ENCODE measurements around the gene SORCS2. TPM values are rescaled to one million over a fixed set of nuclear protein-coding genes. Genes with fewer than 3 reads are reported as not detected.

The SORCS2 gene
- total RNA-seq, 4 donors from 2014 or later, result 0.26 to 17.1 (median 2.9) TPM

DNA sequence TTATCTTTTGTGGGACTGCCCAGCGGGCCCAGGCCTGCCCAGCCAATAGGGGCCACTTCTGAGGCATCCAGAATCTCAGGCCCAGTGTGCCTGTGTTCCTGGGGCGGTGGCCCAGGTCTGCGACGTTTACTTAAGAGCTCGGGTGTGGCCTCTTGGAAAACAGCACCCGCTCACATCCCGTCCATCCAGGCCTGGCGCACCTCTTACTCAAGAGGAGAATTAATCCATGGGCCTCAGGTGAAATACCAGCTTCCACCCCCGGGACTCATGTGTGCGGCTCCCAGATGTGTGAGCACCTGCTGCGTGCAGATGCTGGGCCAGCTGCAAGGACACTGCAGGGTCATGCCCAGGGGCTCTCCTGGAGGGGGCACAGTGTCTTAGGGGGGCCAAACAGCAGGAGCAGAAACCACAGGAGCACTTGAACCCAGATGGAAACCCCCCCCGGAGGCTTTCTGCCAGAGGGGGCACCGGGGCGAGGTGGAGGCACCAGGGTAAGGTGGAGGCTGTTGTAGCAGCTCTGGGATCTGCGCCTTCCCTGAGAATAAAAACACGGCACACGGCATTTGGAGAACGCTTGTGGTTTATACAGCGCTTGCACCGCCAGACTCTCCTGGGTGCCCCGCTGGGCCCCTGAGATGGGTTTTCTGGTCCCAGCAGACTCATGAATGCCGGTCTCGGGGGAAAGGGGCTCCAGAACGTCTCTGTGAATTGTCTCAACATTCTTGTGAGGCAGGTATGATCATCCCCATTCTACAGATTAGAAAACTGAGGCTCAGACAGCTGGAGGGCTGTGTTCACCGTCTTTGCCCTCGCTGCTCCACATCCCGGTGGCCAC, 239.6 kb downstream of the SORCS2 start:
- Histone ChIP-seq H3K4me3 (no peak overlapping the region), H3K27me3 (no peaks in the 10 kb centered on the region), H3K4me1 (no peaks in the 10 kb centered on the region), H3K27ac (no peak overlapping the region), H3K9me3 (no peaks in the 10 kb centered on the region), H3K36me3 (no peaks in the 10 kb centered on the region)
- DNase-seq, result no peak
- intact Hi-C loops (cut with DNase I; ENCODE audit: low total_unique reads), result no loop called here
- TF ChIP-seq, protein P1, sequence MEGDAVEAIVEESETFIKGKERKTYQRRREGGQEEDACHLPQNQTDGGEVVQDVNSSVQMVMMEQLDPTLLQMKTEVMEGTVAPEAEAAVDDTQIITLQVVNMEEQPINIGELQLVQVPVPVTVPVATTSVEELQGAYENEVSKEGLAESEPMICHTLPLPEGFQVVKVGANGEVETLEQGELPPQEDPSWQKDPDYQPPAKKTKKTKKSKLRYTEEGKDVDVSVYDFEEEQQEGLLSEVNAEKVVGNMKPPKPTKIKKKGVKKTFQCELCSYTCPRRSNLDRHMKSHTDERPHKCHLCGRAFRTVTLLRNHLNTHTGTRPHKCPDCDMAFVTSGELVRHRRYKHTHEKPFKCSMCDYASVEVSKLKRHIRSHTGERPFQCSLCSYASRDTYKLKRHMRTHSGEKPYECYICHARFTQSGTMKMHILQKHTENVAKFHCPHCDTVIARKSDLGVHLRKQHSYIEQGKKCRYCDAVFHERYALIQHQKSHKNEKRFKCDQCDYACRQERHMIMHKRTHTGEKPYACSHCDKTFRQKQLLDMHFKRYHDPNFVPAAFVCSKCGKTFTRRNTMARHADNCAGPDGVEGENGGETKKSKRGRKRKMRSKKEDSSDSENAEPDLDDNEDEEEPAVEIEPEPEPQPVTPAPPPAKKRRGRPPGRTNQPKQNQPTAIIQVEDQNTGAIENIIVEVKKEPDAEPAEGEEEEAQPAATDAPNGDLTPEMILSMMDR (IDR thresholded peaks at IDR 0.05), result no peak
- no peak for TF ChIP-seq POLR2A (IDR thresholded peaks at IDR 0.05)

DNA sequence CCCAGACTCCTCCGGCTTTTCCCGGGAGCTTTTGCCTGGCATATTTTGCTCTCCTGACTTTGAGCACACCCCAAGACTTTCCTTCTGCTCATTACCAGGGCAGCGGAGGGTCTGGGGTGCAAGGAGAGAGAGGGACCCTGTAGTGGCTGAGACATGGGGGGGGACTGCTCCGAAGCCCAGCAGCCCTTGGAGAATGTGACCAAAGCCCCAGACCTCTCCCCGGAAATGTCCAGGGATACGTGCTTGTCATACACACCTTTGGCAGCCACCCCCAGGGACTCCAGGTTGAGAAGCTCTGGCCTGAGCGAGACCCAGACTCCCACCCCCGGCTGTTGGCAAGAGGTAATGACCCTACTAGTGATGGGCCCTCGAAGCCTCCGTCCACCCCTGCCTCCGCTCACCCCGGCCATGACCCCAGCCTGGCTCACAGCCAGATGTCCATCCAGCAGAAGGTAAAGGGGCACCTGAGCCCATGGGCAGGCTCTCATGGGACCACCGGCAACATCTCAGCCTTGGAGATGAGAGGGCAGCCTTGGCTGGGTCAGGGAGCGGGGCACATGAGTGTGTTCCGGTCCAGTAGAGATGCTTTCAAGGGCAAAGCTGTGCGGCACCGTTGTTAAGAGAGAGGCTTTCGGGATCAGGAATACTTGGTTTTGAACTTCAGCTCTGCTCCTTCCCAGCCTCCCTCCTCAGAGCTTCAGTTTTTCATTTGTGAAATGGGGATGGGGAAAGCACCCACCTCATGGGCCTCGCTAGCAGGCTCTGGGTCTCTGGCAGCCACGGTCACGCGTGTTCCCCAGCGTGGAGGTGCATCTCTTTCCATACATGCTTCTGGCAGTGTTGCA, 240.4 kb downstream of the SORCS2 start:
- Histone ChIP-seq H3K4me1 (no peaks in the 10 kb centered on the region), H3K36me3 (no peaks in the 10 kb centered on the region), H3K27me3 (no peaks in the 10 kb centered on the region), H3K4me3 (no peak overlapping the region), H3K9me3 (no peaks in the 10 kb centered on the region), H3K27ac (no peak overlapping the region)
- DNase-seq, result no peak
- TF ChIP-seq, protein P1 (IDR thresholded peaks at IDR 0.05), result no peak
- TF ChIP-seq POLR2A (IDR thresholded peaks at IDR 0.05), result no peak
- intact Hi-C loops (cut with DNase I; ENCODE audit: low total_unique reads), result no loop called here

DNA sequence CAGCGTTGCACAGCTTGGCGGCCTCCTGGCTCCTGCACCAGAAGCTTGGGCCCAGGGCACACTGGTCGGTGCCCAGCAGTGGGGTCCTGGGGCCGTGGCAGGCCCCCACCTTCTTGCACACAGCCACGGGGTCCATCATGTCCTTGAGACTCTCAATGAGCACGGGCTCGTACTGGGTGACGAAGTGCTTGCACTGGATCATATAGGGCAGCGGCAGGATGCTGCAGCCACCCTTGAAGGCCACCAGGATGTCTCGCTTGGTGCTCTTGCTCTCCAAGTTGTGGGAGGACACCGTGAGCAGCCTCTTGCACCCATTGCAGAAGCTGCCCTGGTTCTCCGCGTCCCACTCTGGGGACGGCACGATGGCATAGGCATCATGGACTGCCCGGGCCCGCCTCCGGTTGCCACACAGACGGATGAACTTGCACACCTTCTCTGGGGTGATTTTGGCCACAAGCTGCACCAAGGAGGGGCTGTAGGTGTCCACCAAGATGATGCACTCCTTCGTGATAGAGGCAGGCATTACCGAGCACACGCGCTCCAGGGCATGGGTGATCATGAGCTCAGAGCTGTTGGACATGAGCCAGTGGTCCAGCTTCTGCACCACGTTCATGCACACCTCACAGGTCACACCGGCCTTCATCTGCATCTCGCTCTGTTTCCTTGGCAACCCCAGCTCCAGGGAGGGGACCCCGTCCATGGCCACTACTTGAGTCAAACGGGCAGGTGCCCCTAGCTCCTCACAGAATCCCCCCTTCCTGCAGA, 241.2 kb downstream of the SORCS2 start:
- intact Hi-C loops (cut with DNase I; ENCODE audit: low total_unique reads), result no loop called here

DNA sequence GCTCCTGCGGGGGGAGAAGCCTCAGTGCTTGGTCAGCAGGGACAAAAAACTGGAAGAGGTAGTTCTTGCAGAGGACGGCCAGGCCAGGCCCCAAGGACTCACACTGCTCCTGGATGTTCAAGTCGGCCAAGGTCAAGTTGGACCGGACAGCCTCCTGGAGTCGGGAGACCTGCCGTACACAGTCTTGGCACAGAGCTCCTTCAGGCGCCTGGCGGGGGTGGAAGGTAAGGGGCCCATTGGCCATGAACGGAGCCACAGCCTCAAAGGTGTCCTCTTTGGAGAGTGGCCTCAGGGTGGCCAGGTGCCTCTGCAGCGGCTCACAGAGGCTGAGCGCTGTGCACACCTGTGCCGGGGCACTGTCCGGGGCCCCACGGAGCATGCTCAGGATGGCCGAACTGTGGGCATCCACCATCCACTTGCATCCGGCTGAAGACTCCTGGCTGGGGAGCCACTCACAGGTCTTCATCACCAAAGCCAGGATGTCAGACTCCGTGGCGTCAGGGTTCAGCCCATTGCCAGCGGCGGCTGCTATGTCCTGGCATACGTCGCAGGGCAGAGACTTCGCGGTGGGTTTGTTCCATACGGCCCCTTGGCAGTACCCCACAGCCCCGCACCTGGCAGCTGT, 241.9 kb downstream of the SORCS2 start:
- Histone ChIP-seq H3K4me1 (no peaks in the 10 kb centered on the region), H3K36me3 (no peaks in the 10 kb centered on the region), H3K27me3 (no peaks in the 10 kb centered on the region), H3K4me3 (no peak overlapping the region), H3K9me3 (no peaks in the 10 kb centered on the region), H3K27ac (no peak overlapping the region)
- intact Hi-C loops (cut with DNase I; ENCODE audit: low total_unique reads), result no loop called here
- no peak for DNase-seq
- TF ChIP-seq POLR2A (IDR thresholded peaks at IDR 0.05), result no peak
- TF ChIP-seq, protein P1 (IDR thresholded peaks at IDR 0.05), result no peak

More for the DNA sequence above, 241.2 kb downstream of the SORCS2 start:
- no peaks in the 10 kb centered on the region for H3K27me3 ChIP-seq
- no peak overlapping the region for H3K27ac ChIP-seq
- no peaks in the 10 kb centered on the region for H3K36me3 ChIP-seq
- no peaks in the 10 kb centered on the region for H3K9me3 ChIP-seq
- DNase-seq, result no peak
- no peaks in the 10 kb centered on the region for H3K4me1 ChIP-seq
- no peak overlapping the region for H3K4me3 ChIP-seq
- TF ChIP-seq, protein P1 (IDR thresholded peaks at IDR 0.05), result no peak
- TF ChIP-seq POLR2A (IDR thresholded peaks at IDR 0.05), result no peak

Measured in uterus (tissue), 4 donors.